K562 (cell line): ENCODE measurements around the gene WDR93. TPM values are rescaled to one million over a fixed set of nuclear protein-coding genes. Genes with fewer than 3 reads are reported as not detected.

ENCODE experiments used
- ADNP ChIP-seq: fragments of 200-800 bp; sonication (Bioruptor generic); IDR thresholded peaks from 2 replicates; pipeline ENCODE4 v1.6.1; 2016; ENCODE audit warnings: missing genetic modification characterization, missing compliant biosample characterization
- ASH1L ChIP-seq: fragments of 450-650 bp; IDR thresholded peaks from 2 replicates; pipeline ENCODE4 v1.6.1; 2018; ENCODE audit warnings: borderline replicate concordance, mild to moderate bottlenecking, low read depth; ENCODE audit not compliant: partially characterized antibody
- ATF1 ChIP-seq, 2 experiments: fragments of 450-650 bp in 1 of 2; IDR thresholded peaks; 2 replicates each; pipeline ENCODE4 v1.6.1; 2016; ENCODE audit warnings: missing compliant biosample characterization in 1 of 2, missing genetic modification characterization in 1 of 2
- ATF6 ChIP-seq: sonication (generic); formaldehyde crosslinking; IDR thresholded peaks from 2 replicates; pipeline ENCODE4 v1.4.0; 2020; ENCODE audit warnings: mild to moderate bottlenecking, missing genetic modification reagents
- BACH1 ChIP-seq: fragments of 200-800 bp; sonication (Bioruptor generic); IDR thresholded peaks from 2 replicates; pipeline ENCODE4 v1.6.1; 2016; ENCODE audit warnings: missing genetic modification characterization, missing compliant biosample characterization
- BHLHE40 ChIP-seq: IDR thresholded peaks from 2 replicates; pipeline ENCODE4 v1.6.1; 2011; ENCODE audit warnings: low read length, improper control_type of control experiment
- CREM ChIP-seq: IDR thresholded peaks from 2 replicates; pipeline ENCODE4 v1.6.1; 2014; ENCODE audit warnings: antibody characterized with exemption, low read depth
- ETV1 ChIP-seq: fragments of 450-650 bp; conservative IDR thresholded peaks from 2 replicates; pipeline ENCODE4 v1.6.1; 2016; ENCODE audit warnings: missing genetic modification characterization, control low read depth, low read depth, missing compliant biosample characterization
- HCFC1 ChIP-seq: IDR thresholded peaks from 2 replicates; pipeline ENCODE4 v1.6.1; 2012; ENCODE audit warnings: low read depth, low read length, improper control_type of control experiment
- HDAC1 ChIP-seq, 2 experiments: fragments of 450-650 bp; IDR thresholded peaks; 2 replicates each; pipeline ENCODE4 v1.6.1; 2016 to 2017; ENCODE audit warnings: inconsistent platforms in 1 of 2, mild to moderate bottlenecking in 1 of 2, moderate library complexity in 1 of 2
- HMGN3 ChIP-seq: IDR thresholded peaks from 2 replicates; pipeline ENCODE4 v1.6.1; 2011; ENCODE audit warnings: borderline replicate concordance, low read depth, mild to moderate bottlenecking, mixed read lengths, low read length; ENCODE audit not compliant: insufficient read length; ENCODE audit errors: extremely low read depth
- LCOR ChIP-seq: sonication (generic); formaldehyde crosslinking; IDR thresholded peaks from 2 replicates; pipeline ENCODE4 v1.8.0; 2022; ENCODE audit warnings: mild to moderate bottlenecking, missing genetic modification reagents
- MEF2A ChIP-seq: IDR thresholded peaks from 2 replicates; pipeline ENCODE4 v1.6.1; 2011; ENCODE audit warnings: low read depth, mild to moderate bottlenecking, low read length, moderate library complexity; ENCODE audit not compliant: control insufficient read depth
- MITF ChIP-seq: IDR thresholded peaks from 2 replicates; pipeline ENCODE4 v1.6.1; 2014; ENCODE audit warnings: antibody characterized with exemption
- MYNN ChIP-seq, 2 experiments: sonication (generic); formaldehyde crosslinking in 1 of 2; IDR thresholded peaks; 2 replicates each; pipeline versions ENCODE4 v1.5.0 to v1.6.1; 2016 to 2020; ENCODE audit warnings: antibody characterized with exemption in 1 of 2, missing genetic modification reagents in 1 of 2
- NFIC ChIP-seq: fragments of 450-650 bp; IDR thresholded peaks from 2 replicates; pipeline ENCODE4 v1.6.1; 2017; ENCODE audit warnings: mild to moderate bottlenecking, inconsistent platforms
- PHB ChIP-seq: fragments of 250-450 bp; sonication (Bioruptor Pico); IDR thresholded peaks from 2 replicates; pipeline ENCODE4 v1.5.0; 2021
- PHF20 ChIP-seq: fragments of 450-650 bp; IDR thresholded peaks from 2 replicates; pipeline ENCODE4 v1.6.1; 2018; ENCODE audit not compliant: partially characterized antibody
- POLR2B ChIP-seq: fragments of 450-650 bp; IDR thresholded peaks from 2 replicates; pipeline ENCODE4 v1.6.1; 2018; ENCODE audit warnings: low read depth; ENCODE audit not compliant: partially characterized antibody
- PYGO2 ChIP-seq: fragments of 450-650 bp; IDR thresholded peaks from 2 replicates; pipeline ENCODE4 v1.6.1; 2016; ENCODE audit warnings: mild to moderate bottlenecking, missing genetic modification characterization, moderate library complexity, missing compliant biosample characterization
- RAD51 ChIP-seq: fragments of 450-650 bp; IDR thresholded peaks from 2 replicates; pipeline ENCODE4 v1.7.1; 2016; ENCODE audit warnings: low read depth, mild to moderate bottlenecking, borderline replicate concordance
- SMAD2 ChIP-seq: fragments of 150-350 bp; IDR thresholded peaks from 2 replicates; pipeline ENCODE4 v1.6.1; 2014; ENCODE audit warnings: low read depth, mild to moderate bottlenecking, low read length
- STAG1 ChIP-seq: sonication (generic); formaldehyde crosslinking; IDR thresholded peaks from 2 replicates; pipeline ENCODE4 v1.5.0; 2020; ENCODE audit warnings: missing genetic modification reagents, borderline replicate concordance
- ZNF146 ChIP-seq: IDR thresholded peaks from one replicate; pipeline ENCODE4 v1.6.1; 2018; ENCODE audit warnings: missing compliant biosample characterization; ENCODE audit not compliant: unreplicated experiment
- ZNF197 ChIP-seq: fragments of 200-800 bp; sonication (Bioruptor generic); IDR thresholded peaks from 2 replicates; pipeline ENCODE4 v1.6.1; 2016; ENCODE audit warnings: low read depth, missing genetic modification characterization, missing compliant biosample characterization
- ZNF3 ChIP-seq: fragments of 250-450 bp; sonication (Bioruptor Pico); IDR thresholded peaks from 2 replicates; pipeline ENCODE4 v1.5.0; 2021; ENCODE audit warnings: mild to moderate bottlenecking, moderate library complexity
- ZNF445 ChIP-seq: fragments of 250-450 bp; sonication (Bioruptor Pico); IDR thresholded peaks from 2 replicates; pipeline ENCODE4 v1.4.0; 2020; ENCODE audit warnings: low read depth, mild to moderate bottlenecking, moderate library complexity
- ZNF57 ChIP-seq: fragments of 450-650 bp; formaldehyde crosslinking; IDR thresholded peaks from 2 replicates; pipeline ENCODE4 v1.4.0; 2020; ENCODE audit warnings: mild to moderate bottlenecking, moderate library complexity
- polyA plus RNA-seq, 8 experiments: library from polyadenylated mRNA; depleted of rRNA in 4 of 8; stranded (reverse) in 5 of 8; unstranded in 3 of 8; fragments of >200 nt; fragmentation: Nextera tagmentation in 2 of 8; fragmentation: Illumina TruSeq in 1 of 8; extraction: Ambion mirVana in 2 of 8; extraction: Trizol in 1 of 8; gene quantifications; 2 replicates each; pipeline versions ENCODE4 v1.2.1 to v1.2.3, GENCODE V29; 2011 to 2014; ENCODE audit warnings: inconsistent platforms in 1 of 8, missing spikeins in 1 of 8
- total RNA-seq, 7 experiments: library from RNA; depleted of rRNA in 6 of 7; stranded (reverse); fragments of >200 nt in 6 of 7; fragmentation: Illumina TruSeq in 2 of 7; extraction: Trizol in 2 of 7; gene quantifications; 2 replicates each; pipeline versions ENCODE4 v1.2.1 to v1.2.3, GENCODE V29; 2011 to 2021; ENCODE audit warnings: low replicate concordance in 1 of 7

WDR93 gene
- total and polyA plus RNA-seq, 9 of the 15 experiments (the other 6 are each of a cell fraction or from before 2014, with no cell fraction given) = not detected

GRCh38 chr15:89783111-89783860 lies 92.7 kb downstream of the WDR93 start (continued):
- TF ChIP-seq MEF2A (no peak), STAG1 (no peak), POLR2B (no peak), HDAC1 (IDR thresholded peaks at IDR 0.05) (no peak), MITF (no peak), RAD51 (no peak), ZNF445 (no peak), PYGO2 (tag) (no peak), ZNF146 (CRISPR knock-in tag) (no peak), BHLHE40 (no peak), ZNF3 (CRISPR knock-in tag) (no peak), SMAD2 (no peak), LCOR (CRISPR knock-in tag) (no peak), ATF1 (CRISPR knock-in tag; IDR thresholded peaks at IDR 0.05) (no peak), ATF1 (tag; IDR thresholded peaks at IDR 0.05) (peak; percentile 58), ASH1L (no peak), CREM (peak; percentile 61; the same call in 1 of the 2 replicates), ZNF197 (CRISPR knock-in tag) (0 out of 2 replicates have a peak, but pooled peaks have one; percentile 46), ATF6 (CRISPR knock-in tag) (no peak), HCFC1 (no peak), ZNF57 (CRISPR knock-in tag) (no peak), ADNP (tag) (no peak), BACH1 (tag) (no peak), PHF20 (no peak), NFIC (no peak), ETV1 (tag) (no peak), MYNN (IDR thresholded peaks at IDR 0.05) (peak; percentile 70; the same call in 1 of the 2 replicates), MYNN (CRISPR knock-in tag; IDR thresholded peaks at IDR 0.05) (no peak), HMGN3 (peak; percentile 14), PHB (no peak)
